Raji (cell line): Measurements from ENCODE around the gene BLTP3A.

Experiments used
- POLR2A ChIP-seq: IDR thresholded peaks from 2 replicates; pipeline ENCODE4 v1.6.1; 2011; ENCODE audit warnings: low read depth, low read length, control low read depth; ENCODE audit not compliant: insufficient read depth

BLTP3A gene

GRCh38 chr6:34817446-34817845, 25.6 kb downstream of the BLTP3A start:
- no peak for TF ChIP-seq POLR2A

GRCh38 chr6:34819571-34820480, 27.9 kb downstream of the BLTP3A start:
- TF ChIP-seq POLR2A = no peak

GRCh38 chr6:34829137-34829536, 37.3 kb downstream of the BLTP3A start:
- no peak for TF ChIP-seq POLR2A

GRCh38 chr6:34832942-34833341, 41.1 kb downstream of the BLTP3A start:
- no peak for TF ChIP-seq POLR2A

GRCh38 chr6:34834789-34835518, 43.1 kb downstream of the BLTP3A start:
- no peak for TF ChIP-seq POLR2A

- TF ChIP-seq POLR2A = no peak
Measured at GRCh38 chr6:34836008-34836407, 44.1 kb downstream of the BLTP3A start.

GRCh38 chr6:34836451-34836850, 44.6 kb downstream of the BLTP3A start:
- no peak for TF ChIP-seq POLR2A

- no peak for TF ChIP-seq POLR2A
Measured at GRCh38 chr6:34837528-34837927, 45.6 kb downstream of the BLTP3A start.

GRCh38 chr6:34839666-34840352, 47.9 kb downstream of the BLTP3A start:
- no peak for TF ChIP-seq POLR2A
